ENCODE measurements around the gene RINT1.
"Not testable (repeated sequence)": the region's sequence is repeated elsewhere in the genome, so short reads cannot be mapped to it uniquely, and the experiment has no call there.

RINT1 gene

GRCh38 chr7:105532709-105533460 lies 884 bp downstream of the RINT1 start:
- DNase-seq, result no peak

- DNase-seq, result no peak
Measured at GRCh38 chr7:105538339-105538738, 6.3 kb downstream of the RINT1 start.

- DNase-seq, result no peak
Measured at GRCh38 chr7:105559926-105560325, 27.9 kb downstream of the RINT1 start.

GRCh38 chr7:105565190-105565589 lies 33.2 kb downstream of the RINT1 start:
- DNase-seq, result no peak

GRCh38 chr7:105567024-105567423 lies 35.0 kb downstream of the RINT1 start:
- DNase-seq, result no peak

GRCh38 chr7:105567821-105568220 lies 35.8 kb downstream of the RINT1 start:
- no peak for DNase-seq

GRCh38 chr7:105571891-105572290 lies 39.9 kb downstream of the RINT1 start:
- DNase-seq, result no peak

GRCh38 chr7:105577251-105577650 lies 45.2 kb downstream of the RINT1 start:
- DNase-seq, result no peak

GRCh38 chr7:105578496-105578895 lies 46.5 kb downstream of the RINT1 start:
- DNase-seq, result no peak

- DNase-seq, result no peak
Measured at GRCh38 chr7:105580022-105580740, 48.2 kb downstream of the RINT1 start.

GRCh38 chr7:105581066-105581811 lies 49.2 kb downstream of the RINT1 start, which contains the start of gene EFCAB10:
Gene EFCAB10, minus strand, starts transcription at chr7:105581493. Its CDS starts 30 bp downstream, at chr7:105581463.
- peak; percentile 93 to 97 (median 95) for DNase-seq

- DNase-seq, result no peak
Measured at GRCh38 chr7:105583061-105583460, 51.1 kb downstream of the RINT1 start.

- DNase-seq, result no peak
Measured at GRCh38 chr7:105584165-105584564, 52.2 kb downstream of the RINT1 start.

GRCh38 chr7:105585850-105586500 lies 54.0 kb downstream of the RINT1 start:
- no peak for DNase-seq

GRCh38 chr7:105587909-105588635 lies 56.1 kb downstream of the RINT1 start:
- peak in 1 of 3 experiments; percentile 36 for DNase-seq

GRCh38 chr7:105589356-105590077 lies 57.5 kb downstream of the RINT1 start:
- DNase-seq, result peak; percentile 71 to 92 (median 73)

- no peak for DNase-seq
Measured at GRCh38 chr7:105590793-105591192, 58.8 kb downstream of the RINT1 start.

GRCh38 chr7:105591522-105591921 lies 59.5 kb downstream of the RINT1 start:
- DNase-seq, result no peak

- DNase-seq, result no peak
Measured at GRCh38 chr7:105594034-105594433, 62.0 kb downstream of the RINT1 start.

GRCh38 chr7:105596866-105597265 lies 64.9 kb downstream of the RINT1 start:
- DNase-seq, result no peak

GRCh38 chr7:105599080-105599479 lies 67.1 kb downstream of the RINT1 start:
- not testable (repeated sequence) for DNase-seq

GRCh38 chr7:105599551-105599950 lies 67.5 kb downstream of the RINT1 start:
- DNase-seq, result no peak

Measured in NCI-H1417 (cell line).